ENCODE results near the gene CLRN3. TPM values are rescaled to one million over a fixed set of nuclear protein-coding genes. Genes with fewer than 3 reads are reported as not detected.

CLRN3 gene
- total RNA-seq, 1 donor from 2014 or later = not detected

GRCh38 chr10:127854769-127855590 is 37.8 kb downstream of the CLRN3 start:
- FAIRE-seq = no peak
- Histone ChIP-seq H3K27ac (ENCODE audit: low read depth, low read length) (no peak overlapping the region), H3K4me1 (ENCODE audit: insufficient read depth, low read length) (no peaks in the 10 kb centered on the region), H3K9ac (ENCODE audit: low read length) (no peak overlapping the region), H3K4me3 (ENCODE audit: insufficient read depth, low read depth, low read length) (no peak overlapping the region), H3K27me3 (ENCODE audit: insufficient read depth, low read length) (peaks cover 4% of the 10 kb centered on the region), H3K4me2 (ENCODE audit: low read length) (no peak overlapping the region), H3K36me3 (ENCODE audit: insufficient read depth, low read length) (no peaks in the 10 kb centered on the region), H2AFZ (ENCODE audit: low read depth, low read length) (no peak overlapping the region), H3K9me3 (ENCODE audit: insufficient read depth, low read depth, low read length) (no peaks in the 10 kb centered on the region), H3K79me2 (ENCODE audit: insufficient read depth, low read length) (no peaks in the 10 kb centered on the region), H4K20me1 (ENCODE audit: insufficient read depth, low read length) (no peaks in the 10 kb centered on the region)
- TF ChIP-seq EZH2 (IDR thresholded peaks at IDR 0.05; ENCODE audit: insufficient read depth, low read length) (no peak), CTCF (IDR thresholded peaks at IDR 0.05; ENCODE audit: insufficient read depth, low read depth, low read length) (no peak)
- Mint-ChIP-seq H3K4me3 (ENCODE audit: unreplicated experiment) (no peak overlapping the region), H3K36me3 (ENCODE audit: low read depth, unreplicated experiment) (no peaks in the 10 kb centered on the region), H3K27ac (ENCODE audit: unreplicated experiment) (no peak overlapping the region), H3K9me3 (ENCODE audit: unreplicated experiment) (peaks cover 2% of the 10 kb centered on the region), H3K4me1 (ENCODE audit: low read depth, unreplicated experiment) (no peaks in the 10 kb centered on the region), H3K27me3 (ENCODE audit: low read depth, unreplicated experiment) (peaks cover 30% of the 10 kb centered on the region)
- DNase-seq (ENCODE audit: low read depth) = no peak

GRCh38 chr10:127853868-127854768 is 38.6 kb downstream of the CLRN3 start:
- Histone ChIP-seq H3K9me3 (ENCODE audit: insufficient read depth, low read depth, low read length) (no peaks in the 10 kb centered on the region), H3K4me1 (ENCODE audit: insufficient read depth, low read length) (no peaks in the 10 kb centered on the region), H3K9ac (ENCODE audit: low read length) (no peak overlapping the region), H3K27me3 (ENCODE audit: insufficient read depth, low read length) (peaks cover 4% of the 10 kb centered on the region), H2AFZ (ENCODE audit: low read depth, low read length) (no peak overlapping the region), H3K27ac (ENCODE audit: low read depth, low read length) (no peak overlapping the region), H4K20me1 (ENCODE audit: insufficient read depth, low read length) (no peaks in the 10 kb centered on the region), H3K79me2 (ENCODE audit: insufficient read depth, low read length) (no peaks in the 10 kb centered on the region), H3K36me3 (ENCODE audit: insufficient read depth, low read length) (no peaks in the 10 kb centered on the region), H3K4me2 (ENCODE audit: low read length) (no peak overlapping the region), H3K4me3 (ENCODE audit: insufficient read depth, low read depth, low read length) (no peak overlapping the region)
- Mint-ChIP-seq H3K4me1 (ENCODE audit: low read depth, unreplicated experiment) (no peaks in the 10 kb centered on the region), H3K27me3 (ENCODE audit: low read depth, unreplicated experiment) (peaks cover 34% of the 10 kb centered on the region), H3K4me3 (ENCODE audit: unreplicated experiment) (no peak overlapping the region), H3K9me3 (ENCODE audit: unreplicated experiment) (peaks cover 4% of the 10 kb centered on the region), H3K27ac (ENCODE audit: unreplicated experiment) (no peak overlapping the region), H3K36me3 (ENCODE audit: low read depth, unreplicated experiment) (no peaks in the 10 kb centered on the region)
- DNase-seq (ENCODE audit: low read depth) (peak; percentile 19), FAIRE-seq (peak; percentile 41)
- TF ChIP-seq CTCF (IDR thresholded peaks at IDR 0.05; ENCODE audit: insufficient read depth, low read depth, low read length) (peak; percentile 73), EZH2 (IDR thresholded peaks at IDR 0.05; ENCODE audit: insufficient read depth, low read length) (no peak)

Measured in astrocyte (in vitro differentiated cells and primary cell).